NCI-H1694 treated with DMSO at 0.1 percent for 48 hours (cell line): ENCODE data around the gene TBC1D2.

Source experiments
- DNase-seq: peaks from one replicate; lab custom pipeline; 2025; lab: John Stamatoyannopoulos, UW

The TBC1D2 gene

GRCh38 chr9:98215821-98216220 lies 39.6 kb downstream of the TBC1D2 start:
- no peak for DNase-seq

- DNase-seq = no peak
These were observed 40.2 kb downstream of the TBC1D2 start for GRCh38 chr9:98215271-98215670.

GRCh38 chr9:98214811-98215210 lies 40.6 kb downstream of the TBC1D2 start:
- DNase-seq = no peak

GRCh38 chr9:98211260-98211659 lies 44.2 kb downstream of the TBC1D2 start:
- DNase-seq = no peak

- no peak for DNase-seq
These were observed 45.0 kb downstream of the TBC1D2 start for GRCh38 chr9:98210435-98210834.

- no peak for DNase-seq
These were observed 45.9 kb downstream of the TBC1D2 start for GRCh38 chr9:98209530-98209929.

- DNase-seq = no peak
These were observed 46.8 kb downstream of the TBC1D2 start for GRCh38 chr9:98208635-98209034.

GRCh38 chr9:98207606-98208005 lies 47.8 kb downstream of the TBC1D2 start:
- no peak for DNase-seq

GRCh38 chr9:98206754-98207153 lies 48.7 kb downstream of the TBC1D2 start:
- no peak for DNase-seq

- no peak for DNase-seq
These were observed 50.8 kb downstream of the TBC1D2 start for GRCh38 chr9:98204692-98205091.

- no peak for DNase-seq
These were observed 52.3 kb downstream of the TBC1D2 start for GRCh38 chr9:98203153-98203552.

- DNase-seq = no peak
These were observed 53.2 kb downstream of the TBC1D2 start for GRCh38 chr9:98202252-98202651.

- DNase-seq = no peak
These were observed 53.7 kb downstream of the TBC1D2 start for GRCh38 chr9:98201749-98202148.

- no peak for DNase-seq
These were observed 54.3 kb downstream of the TBC1D2 start for GRCh38 chr9:98201102-98201501.

- no peak for DNase-seq
These were observed 55.9 kb downstream of the TBC1D2 start for GRCh38 chr9:98199388-98200033.

GRCh38 chr9:98195671-98196070 lies 59.8 kb downstream of the TBC1D2 start:
- no peak for DNase-seq

- DNase-seq = no peak
These were observed 62.0 kb downstream of the TBC1D2 start for GRCh38 chr9:98193336-98193944.

- DNase-seq = peak; percentile 61
These were observed 62.7 kb downstream of the TBC1D2 start, which contains the start of gene CORO2A for GRCh38 chr9:98192503-98193335. TSS of gene CORO2A (minus strand) at chr9:98192637. CDS start at chr9:98157660, 34,977 bp downstream.

- no peak for DNase-seq
These were observed 63.6 kb downstream of the TBC1D2 start for GRCh38 chr9:98191671-98192502.

- no peak for DNase-seq
These were observed 64.3 kb downstream of the TBC1D2 start for GRCh38 chr9:98191181-98191608.

GRCh38 chr9:98190757-98191105 lies 64.7 kb downstream of the TBC1D2 start:
- no peak for DNase-seq

GRCh38 chr9:98189412-98189811 lies 66.0 kb downstream of the TBC1D2 start:
- DNase-seq = no peak
